Astrocyte (in vitro differentiated cells and primary cell): ENCODE results near the gene IER5.

Experiments used
- CTCF ChIP-seq: IDR thresholded peaks from 2 replicates; pipeline ENCODE4 v1.5.1; 2011; ENCODE audit warnings: low read depth, mild to moderate bottlenecking, inconsistent platforms, low read length, moderate library complexity; ENCODE audit not compliant: insufficient read depth
- EZH2 ChIP-seq: IDR thresholded peaks from 2 replicates; pipeline ENCODE4 v1.6.1; 2012; ENCODE audit warnings: mild to moderate bottlenecking, low read length, inconsistent platforms; ENCODE audit not compliant: insufficient read depth

GRCh38 chr1:181116819-181117390 is 28.4 kb downstream of the IER5 start:
- TF ChIP-seq CTCF (no peak), EZH2 (no peak)
